HG03460 (cell line): ENCODE results near the gene SLC25A45.

Experiments
- ATAC-seq: cut with Tn5 transposase; IDR thresholded peaks from one replicate; pipeline ENCODE4 v1.9.1; 2021; ENCODE audit not compliant: unreplicated experiment

Gene SLC25A45

DNA sequence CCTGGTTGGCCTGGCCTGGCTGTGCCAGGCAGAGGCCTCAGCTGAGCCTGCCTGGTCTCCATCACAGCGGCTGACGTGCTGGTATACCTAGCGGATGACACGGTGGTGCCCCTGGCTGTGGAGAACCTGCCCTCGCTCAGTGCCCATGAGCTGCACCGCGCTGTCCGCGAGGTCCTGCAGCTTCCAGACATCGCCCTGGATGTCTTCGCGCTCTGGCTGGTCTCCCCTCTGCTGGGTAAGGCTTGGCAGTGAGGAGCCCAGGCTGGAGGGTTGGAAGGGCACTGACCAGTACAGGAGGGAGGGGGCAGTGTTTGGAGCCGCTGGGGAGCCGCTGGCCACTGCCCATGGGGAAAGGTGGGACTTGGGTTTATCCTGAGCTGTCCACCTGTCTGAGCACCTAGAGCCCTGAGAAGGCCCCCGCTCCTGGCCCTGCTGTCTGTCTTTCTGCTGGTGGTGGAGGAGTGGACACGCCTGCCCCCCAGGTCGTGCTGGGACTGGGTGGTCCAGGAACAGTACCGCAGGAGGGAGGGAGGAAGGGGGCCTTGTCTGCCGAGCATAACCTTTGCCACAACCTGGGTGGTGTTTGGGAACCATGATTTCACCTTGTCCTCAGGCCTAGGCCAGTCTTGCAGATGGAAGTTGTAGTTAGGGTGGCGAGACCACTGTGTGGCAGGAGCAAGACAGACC is 7.0 kb upstream of the SLC25A45 start:
- ATAC-seq, result no peak

DNA sequence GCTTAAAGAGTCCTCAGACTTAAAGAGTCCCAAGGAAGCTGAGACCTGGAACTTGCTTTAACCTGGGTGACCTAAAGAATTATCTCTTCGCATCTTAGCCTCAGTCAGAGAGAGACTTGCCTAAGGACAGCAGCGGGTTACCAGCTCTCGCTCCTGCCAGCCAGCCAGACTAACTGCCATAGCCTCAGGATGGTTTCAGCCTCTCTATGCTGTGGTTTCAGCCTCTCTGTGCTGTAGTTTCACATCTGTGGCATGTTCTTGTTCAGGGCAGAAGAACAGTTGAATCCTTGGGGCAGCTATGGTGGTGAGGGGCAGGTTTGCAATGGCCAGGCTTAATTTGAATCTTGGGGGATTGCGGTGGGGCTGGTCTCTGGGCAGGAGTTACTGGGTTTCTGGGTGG is 6.3 kb upstream of the SLC25A45 start:
- no peak for ATAC-seq

GRCh38 chr11:65386307-65387140 is 4.1 kb upstream of the SLC25A45 start, which contains the start of gene FRMD8:
TSS of gene FRMD8 (plus strand) at chr11:65386637. CDS start at chr11:65387037, 400 bp downstream.
- ATAC-seq, result no peak

DNA sequence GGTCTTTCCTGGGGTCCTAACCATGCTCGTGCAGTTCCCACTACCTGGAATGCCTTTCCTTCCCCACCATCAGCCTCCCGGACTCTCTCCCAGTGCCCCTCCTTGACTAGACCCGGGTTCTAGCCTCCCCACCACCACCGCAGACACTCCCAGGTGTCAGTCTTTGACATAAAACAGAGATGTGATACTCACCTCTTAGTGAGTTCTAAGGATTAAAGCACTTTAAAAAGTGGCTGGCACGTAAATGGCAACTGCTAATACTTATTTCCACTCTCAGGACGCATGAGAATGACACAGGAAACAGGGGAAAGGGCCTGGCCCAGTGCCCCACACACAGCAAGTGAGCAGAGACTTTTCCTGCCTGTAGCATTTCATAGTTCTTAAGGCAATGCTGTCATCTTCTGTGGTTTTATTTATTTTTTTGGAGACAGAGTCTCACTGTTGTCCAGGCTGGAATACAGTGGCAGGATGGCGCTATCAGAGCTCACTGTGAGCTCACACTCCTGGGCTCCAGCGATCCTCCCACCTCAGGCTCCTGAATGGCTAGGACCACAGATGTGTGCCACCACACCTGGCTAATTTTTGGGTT is 1.9 kb upstream of the SLC25A45 start:
- ATAC-seq, result no peak

- ATAC-seq, result no peak
Observed at GRCh38 chr11:65383778-65384177, 1.3 kb upstream of the SLC25A45 start.

- ATAC-seq, result no peak
Observed at GRCh38 chr11:65382804-65383368, 440 bp upstream of the SLC25A45 start.

DNA sequence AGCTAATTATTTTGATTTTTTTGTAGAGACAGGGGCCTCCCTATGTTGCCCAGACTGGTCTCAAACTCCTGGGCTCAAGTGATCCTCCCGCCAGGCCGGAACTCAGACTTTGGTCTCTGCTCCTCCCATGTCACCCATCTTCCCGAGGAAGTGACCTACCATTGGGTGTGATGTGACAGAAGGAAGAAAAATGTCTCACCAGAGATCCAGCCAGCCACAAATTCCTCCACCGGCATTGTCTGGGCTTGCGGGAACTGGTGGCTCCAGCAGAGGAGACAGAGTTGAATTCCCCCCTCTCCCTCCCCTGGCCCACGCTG is 772 bp downstream of the SLC25A45 start:
- peak; percentile 5 for ATAC-seq

GRCh38 chr11:65380460-65381119 is 1.9 kb downstream of the SLC25A45 start:
- no peak for ATAC-seq

GRCh38 chr11:65379698-65380459 is 2.6 kb downstream of the SLC25A45 start:
- ATAC-seq, result no peak

DNA sequence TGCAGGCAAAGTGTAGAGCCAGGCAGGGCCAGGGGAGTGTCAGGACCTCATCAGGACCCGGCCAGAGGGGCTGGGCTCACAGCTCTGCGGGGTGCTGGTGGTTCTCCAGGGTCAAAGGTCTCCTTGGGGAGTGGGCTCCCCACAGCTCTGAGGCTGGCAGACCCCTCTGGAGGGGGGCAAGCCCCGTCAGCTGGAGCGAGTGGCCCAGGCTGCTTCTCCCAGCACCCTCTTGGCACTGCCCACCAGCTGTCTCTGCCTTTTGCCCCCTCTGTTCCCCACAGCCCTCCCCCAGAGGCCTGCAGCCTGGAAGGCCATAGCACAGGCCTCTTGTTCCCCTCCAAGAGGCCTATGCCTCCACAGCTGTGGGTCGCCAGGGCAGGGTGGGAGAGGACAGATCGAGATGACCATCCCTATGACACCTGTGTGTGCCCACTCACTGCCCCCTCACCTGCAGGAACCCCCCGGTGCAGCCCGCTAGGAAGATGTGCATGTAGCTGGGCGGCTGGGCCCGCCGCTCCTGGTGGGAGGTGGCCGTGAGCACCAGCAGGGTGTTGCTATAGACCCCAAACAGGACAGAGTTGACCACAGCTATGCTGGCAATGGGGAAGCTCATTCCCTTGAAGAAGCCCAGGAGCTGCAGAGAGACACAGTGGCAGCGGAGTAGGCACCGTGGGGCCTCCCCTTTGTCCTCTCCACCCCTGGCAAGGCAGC is 3.4 kb downstream of the SLC25A45 start:
- ATAC-seq, result no peak

DNA sequence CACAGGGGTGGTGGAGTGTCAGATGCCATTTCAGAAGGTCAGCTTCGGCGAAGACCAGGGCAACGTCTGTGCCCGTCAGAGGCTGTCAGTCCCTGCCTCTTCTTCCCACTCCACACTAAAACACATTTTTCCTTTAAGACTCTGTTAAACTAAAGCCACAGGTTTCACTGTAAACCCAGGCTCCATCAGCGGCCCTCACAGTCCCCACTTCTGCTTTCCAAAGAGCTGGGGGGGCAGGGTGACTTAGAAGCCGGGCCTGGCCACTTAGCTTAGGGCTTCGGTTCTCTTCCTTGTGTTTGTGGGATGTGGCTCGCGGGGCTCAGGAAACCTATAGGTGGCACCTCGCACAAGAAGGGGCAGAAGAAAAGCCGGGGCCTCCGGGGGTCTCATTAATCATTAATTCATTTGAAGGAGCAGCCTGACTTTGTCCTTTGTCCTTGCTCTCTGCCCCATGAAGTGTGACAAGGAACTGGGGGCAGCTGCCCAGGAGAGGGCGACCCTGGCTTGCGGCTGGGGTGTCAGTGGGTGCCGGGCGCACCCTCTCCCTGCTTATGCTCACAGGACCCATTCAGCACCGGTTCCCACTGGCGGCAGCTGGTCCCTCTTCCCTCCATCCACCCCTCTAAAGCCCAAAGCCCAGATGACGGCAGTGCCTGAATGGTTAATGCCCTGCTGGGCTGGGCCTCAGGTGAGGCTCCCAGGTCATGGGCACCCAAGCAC is 4.1 kb downstream of the SLC25A45 start:
- ATAC-seq, result no peak

GRCh38 chr11:65377777-65378176 is 4.7 kb downstream of the SLC25A45 start:
- no peak for ATAC-seq

- ATAC-seq, result no peak
Observed at GRCh38 chr11:65377036-65377435, 5.4 kb downstream of the SLC25A45 start.

DNA sequence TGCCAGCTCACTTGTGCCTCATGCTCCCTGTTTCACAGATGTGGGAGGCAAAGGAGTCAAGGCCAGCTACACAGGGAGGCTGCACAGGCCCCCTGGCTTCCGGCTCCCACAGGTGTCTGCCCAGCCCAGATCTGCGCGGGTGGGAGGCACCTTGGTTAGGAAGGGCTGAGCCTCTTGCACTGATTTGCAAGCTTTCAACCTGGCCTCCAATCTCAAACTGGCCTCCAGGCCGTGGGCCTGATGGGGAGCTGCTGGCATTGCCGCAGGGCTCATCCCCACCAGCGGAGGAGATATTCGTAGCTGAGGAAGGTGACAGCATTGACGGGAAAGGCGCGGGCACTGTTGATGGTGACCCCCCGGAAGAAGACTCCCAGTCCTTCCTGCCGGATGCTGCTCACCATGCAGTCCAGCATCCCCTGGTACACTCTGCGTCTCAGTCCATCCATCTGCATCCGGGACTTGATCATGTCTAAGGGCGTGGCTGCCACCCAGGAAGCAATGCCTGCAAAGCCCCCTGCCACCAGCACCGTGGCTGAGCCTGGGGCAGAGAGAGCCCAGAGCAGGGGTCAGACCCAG is 6.2 kb downstream of the SLC25A45 start:
- ATAC-seq, result no peak

- no peak for ATAC-seq
Observed at GRCh38 chr11:65375012-65375411, 7.4 kb downstream of the SLC25A45 start.

GRCh38 chr11:65373839-65374580 is 8.4 kb downstream of the SLC25A45 start:
- ATAC-seq, result no peak

DNA sequence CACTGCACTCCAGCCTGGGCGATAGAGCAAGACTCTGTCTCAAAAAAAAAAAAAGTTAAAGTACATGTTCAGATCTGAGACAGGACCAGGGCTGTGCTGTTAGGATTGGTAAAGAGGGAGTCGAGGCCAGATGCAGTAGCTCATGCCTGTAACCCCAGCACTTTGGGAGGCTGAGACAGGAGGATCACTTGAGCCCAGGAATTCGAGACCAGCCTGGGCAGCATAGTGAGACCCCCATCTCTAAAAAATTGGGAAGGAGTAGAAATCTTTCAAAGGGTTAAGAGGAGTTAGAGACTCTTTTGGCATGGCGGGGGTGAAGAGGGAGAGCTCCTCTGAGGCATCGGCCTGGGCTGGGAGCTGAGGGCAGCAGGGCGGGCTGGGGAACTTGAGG is 11.8 kb downstream of the SLC25A45 start:
- no peak for ATAC-seq

- no peak for ATAC-seq
Observed at GRCh38 chr11:65366340-65366773, 16.1 kb downstream of the SLC25A45 start.
